ENCODE data around the gene NANP.

The NANP gene

GRCh38 chr20:25567286-25567685 lies 56.5 kb downstream of the NANP start:
- no peak for ATAC-seq

GRCh38 chr20:25566821-25567220 lies 57.0 kb downstream of the NANP start:
- no peak for ATAC-seq

- no peak for ATAC-seq
Observed at GRCh38 chr20:25565578-25566157, 58.1 kb downstream of the NANP start.

GRCh38 chr20:25563876-25564275 lies 59.9 kb downstream of the NANP start:
- no peak for ATAC-seq

- ATAC-seq: no peak
Observed at GRCh38 chr20:25563362-25563761, 60.5 kb downstream of the NANP start.
